Sciatic nerve (tissue), 2 donors: Measurements from ENCODE around the gene UBR4. TPM values are rescaled to one million over a fixed set of nuclear protein-coding genes. Genes with fewer than 3 reads are reported as not detected.
A peak's percentile ranks its signal among the peaks of the same experiment; 100 is the strongest.

ENCODE experiments used
- ATAC-seq: fragments of 200-7000 bp; cut with Tn5 transposase; one replicate; pipeline ENCODE4 v1.9.1; 2020; ENCODE audit warnings: mild to moderate bottlenecking, moderate library complexity
- DNase-seq: peaks from one replicate; pipeline ENCODE4 v3.0.0-alpha.2; 2020; ENCODE audit warnings: low spot score
- intact Hi-C: fragments of 100-400 bp; cut with DNase I; formaldehyde crosslinking; loops from one replicate; pipeline ENCODE4 v1.14.2; 2022
- total RNA-seq: library from RNA; stranded (reverse); fragmentation: NEBNext Ultra II Directional; extraction: Animal tissue kit (Norgen Biotek cat#: 25700); gene quantifications from one replicate; pipeline ENCODE4 v1.2.1, GENCODE V29; 2021
- donor health status: DM: no; HTN: no; CAD: no.
- donor health status: DM: no; HTN: no; CAD: no.

UBR4 gene
- total RNA-seq, 1 donor from 2014 or later = 161 TPM

DNA sequence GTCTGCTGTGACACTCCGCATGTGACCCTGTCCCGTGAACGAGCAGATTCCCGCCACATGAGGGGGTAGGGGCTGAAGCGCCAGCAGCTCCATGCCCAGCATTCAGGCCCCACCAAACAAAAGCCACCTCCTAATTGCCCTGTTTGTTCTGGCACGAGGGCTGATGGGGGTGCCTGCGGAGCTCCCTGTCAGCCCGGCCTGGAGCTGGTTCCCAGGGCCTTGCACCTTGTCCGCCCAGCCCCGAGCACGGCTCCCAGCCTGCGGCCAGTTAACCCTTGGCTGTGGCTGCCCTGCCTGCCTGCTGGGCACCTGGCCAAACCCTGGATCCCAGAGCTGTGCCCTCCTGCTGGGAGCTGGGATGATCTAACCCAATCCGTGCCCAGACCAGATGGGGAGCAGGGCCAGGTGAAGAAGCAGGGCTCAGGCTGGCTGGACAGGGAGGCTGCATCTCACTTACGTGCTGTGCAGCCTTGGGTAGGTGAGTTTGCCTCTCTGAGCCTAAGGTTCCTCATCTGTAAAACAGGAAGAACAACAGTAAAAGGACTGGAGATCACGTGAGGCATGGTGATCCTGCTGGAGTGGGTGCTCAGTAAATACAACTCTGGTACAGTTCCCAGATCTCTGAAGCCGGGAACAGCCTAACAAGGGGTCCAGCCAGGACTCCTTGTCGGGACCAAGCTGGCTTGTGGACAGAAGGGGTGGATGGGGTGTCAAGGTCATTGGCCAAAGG lies 142.7 kb downstream of the UBR4 start:
- DNase-seq = no peak
- intact Hi-C loops = no loop called here
- no peak for ATAC-seq

DNA sequence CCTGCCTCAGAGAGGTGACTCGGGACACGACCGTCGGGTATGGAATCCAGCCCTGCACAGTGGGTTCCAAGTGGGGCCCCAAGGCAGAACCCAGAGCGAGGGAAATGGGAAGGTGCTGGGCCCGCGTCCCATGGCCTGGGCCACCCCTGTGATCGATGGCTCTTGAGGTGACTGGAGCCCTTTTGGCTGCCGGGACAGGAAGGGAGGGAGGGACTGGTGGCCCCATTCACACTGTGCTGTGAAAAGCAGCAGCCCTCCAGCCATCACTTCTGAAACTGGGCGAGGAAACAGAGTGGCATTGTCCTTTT lies 143.2 kb downstream of the UBR4 start:
- no peak for DNase-seq
- peak; percentile 47 for ATAC-seq
- intact Hi-C loops = no loop called here

DNA sequence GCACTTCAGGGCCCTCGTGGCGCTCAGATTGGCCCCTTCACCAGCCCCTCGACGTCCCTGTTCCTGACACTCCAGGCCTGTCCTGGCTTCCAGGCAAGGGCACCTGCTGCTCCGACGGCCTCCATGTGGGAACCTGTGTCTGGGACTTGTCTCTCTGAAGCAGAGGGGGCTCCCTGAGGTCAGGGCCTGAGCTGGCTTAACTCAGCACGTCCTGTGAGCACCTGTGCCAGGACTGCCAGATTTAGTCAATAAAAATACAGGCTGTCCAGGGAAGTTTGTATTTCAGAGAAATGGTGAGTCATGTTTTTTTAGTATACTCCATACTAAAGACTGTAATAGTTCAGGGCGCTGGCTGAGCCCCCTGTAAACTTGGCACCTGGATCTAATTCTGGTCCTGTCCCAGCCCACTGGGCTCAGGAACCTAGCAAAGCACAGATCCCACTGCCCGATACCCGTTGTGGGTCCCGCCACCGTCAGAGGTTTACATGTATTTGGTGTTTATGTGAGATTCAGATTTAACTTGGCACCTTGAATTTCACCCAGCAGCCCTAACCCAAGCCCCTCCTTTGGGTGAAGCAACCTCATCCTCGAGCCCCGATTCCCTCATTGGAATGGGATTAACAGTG lies 143.7 kb downstream of the UBR4 start:
- no peak for DNase-seq
- ATAC-seq = no peak
- intact Hi-C loops = no loop called here

DNA sequence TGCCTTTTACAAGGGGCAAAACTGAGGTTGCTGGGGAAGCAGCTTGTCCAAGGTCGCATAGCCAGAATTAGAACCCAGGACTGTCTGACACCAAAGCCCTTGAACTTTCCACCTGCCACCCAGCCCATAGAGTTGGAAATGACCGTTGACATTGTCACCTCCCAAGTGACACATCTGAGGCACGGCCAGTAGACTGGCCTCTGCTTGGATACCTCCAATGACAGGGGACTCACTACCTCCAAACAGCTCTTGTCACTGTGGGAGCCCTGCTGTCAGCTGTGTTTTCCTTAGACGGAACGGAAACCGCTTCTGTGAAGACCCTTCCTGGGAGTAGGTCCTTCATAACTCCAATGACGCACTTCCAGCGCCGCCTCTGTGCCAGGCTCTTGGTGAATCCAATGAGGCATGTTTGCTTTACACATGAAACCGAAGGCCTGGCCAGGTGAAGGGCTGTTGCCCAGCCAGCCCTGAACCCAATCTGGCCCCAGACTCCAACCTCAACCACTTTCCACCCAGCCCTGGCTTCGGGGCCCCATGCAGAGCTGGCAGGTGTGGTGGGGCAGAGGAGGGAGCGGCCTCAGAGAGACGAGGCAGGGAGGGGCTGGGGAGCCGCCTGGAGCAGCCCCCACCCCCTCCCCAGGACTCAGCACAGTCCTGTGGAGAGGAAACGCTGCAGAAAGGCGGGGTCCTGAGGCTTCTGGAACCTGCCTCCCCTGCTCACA lies 144.4 kb downstream of the UBR4 start:
- intact Hi-C loops = no loop called here
- ATAC-seq (no peak), DNase-seq (no peak)

DNA sequence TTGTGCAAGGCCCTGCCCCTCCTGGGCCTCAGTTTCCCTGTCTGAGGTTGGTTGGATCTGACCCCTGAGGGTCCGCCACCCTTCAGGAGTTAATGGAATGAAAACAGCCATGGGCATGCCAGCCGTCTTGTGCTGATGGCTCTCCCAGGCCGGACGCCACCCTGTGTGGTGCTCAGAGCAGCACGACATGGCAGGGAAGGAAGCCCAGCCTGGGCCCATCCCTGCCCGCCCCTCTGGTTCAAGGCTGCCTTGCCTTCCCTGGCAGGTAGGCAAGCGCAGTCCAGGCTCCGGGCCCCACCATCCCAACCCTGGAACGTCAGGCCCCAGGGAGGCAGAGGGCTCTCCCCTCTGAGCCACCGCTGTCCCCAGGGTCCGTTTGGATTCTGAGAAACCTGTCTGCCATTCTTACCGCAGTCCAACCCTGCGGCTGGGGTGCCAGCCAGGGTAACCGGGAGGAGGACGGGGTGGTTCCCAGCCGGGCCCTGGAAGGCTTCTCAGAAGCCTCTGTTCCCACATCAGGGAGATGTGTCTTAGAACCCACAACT lies 145.1 kb downstream of the UBR4 start:
- ATAC-seq (no peak), DNase-seq (no peak)
- intact Hi-C loops = no loop called here

DNA sequence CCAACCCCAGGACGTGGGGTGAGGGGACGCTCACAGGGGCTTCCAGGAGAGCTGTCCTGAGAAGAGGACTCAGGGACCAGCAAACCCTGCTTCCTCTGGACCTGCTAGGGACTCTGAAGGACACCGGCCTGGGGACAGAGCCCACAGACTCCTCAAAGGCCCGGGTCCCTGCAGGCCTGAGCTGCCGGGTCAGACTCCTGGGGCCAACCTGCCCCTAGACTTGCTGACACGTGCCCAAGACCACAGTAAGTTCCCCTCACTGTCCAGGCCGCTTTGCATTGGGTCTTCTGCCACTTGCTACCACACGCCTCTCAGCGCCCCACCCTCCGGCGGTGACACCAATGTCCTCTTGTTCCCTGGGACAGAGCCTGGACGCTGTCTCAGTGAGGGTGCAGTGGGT lies 146.9 kb downstream of the UBR4 start:
- no peak for DNase-seq
- ATAC-seq = no peak
- intact Hi-C loops = no loop called here

DNA sequence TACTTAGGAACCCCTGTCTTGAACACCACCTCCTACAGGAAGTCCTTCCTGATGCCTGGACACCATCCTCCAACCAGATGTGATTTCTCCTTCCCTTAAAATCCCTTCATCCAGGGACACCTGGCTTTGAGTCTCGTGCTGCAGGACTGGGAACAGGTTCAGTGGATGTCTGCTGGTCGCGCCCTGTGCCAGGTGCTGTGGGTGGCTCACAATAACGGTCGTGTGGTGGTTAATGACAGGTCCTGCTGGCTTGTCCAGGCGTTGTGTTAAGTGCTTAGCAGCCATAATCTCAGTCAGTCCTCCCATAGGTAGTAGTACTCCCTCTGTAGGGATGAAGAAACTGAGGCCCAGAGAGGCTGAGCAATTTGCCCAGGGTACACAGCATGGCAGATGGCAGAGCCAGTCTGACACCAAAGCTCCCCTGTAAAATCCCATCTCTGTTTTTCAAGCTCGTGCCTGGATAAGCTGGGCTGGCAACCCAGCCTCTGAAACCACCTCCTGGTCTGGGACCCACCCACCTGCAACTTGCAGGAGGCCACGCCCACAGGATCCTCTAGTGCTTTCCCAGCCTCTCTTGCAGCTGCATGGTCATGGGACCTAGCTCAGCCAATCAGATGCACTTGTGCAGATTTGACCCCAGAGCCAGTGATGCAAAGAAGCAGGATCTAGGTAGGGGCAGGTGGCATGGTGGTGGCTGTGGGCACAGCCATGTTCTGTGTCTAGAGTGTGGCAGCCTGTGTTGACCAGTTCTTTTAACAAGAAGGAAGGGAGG lies 147.6 kb downstream of the UBR4 start:
- no peak for DNase-seq
- no peak for ATAC-seq
- intact Hi-C loops = no loop called here

DNA sequence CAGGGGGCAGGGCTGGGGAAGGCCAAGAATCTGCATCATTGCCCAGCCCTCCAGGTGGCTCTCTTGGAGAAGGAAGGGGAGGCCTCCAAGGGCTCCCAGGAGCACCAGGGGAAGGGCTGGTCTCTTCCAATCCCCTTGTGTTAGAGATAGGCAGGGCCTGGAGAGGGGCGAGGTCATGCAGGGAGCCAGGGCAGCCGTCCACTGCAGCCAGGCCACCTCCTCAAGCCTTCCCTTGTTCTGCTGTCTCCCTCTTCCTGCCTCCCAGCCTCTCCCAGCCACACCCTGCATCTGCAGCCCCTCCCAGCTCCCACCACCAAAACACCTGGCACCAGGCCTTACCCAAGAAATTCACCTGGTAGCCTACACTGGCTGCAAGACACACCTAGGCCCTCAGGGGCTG lies 148.3 kb downstream of the UBR4 start:
- DNase-seq (no peak), ATAC-seq (no peak)
- intact Hi-C loops = no loop called here

DNA sequence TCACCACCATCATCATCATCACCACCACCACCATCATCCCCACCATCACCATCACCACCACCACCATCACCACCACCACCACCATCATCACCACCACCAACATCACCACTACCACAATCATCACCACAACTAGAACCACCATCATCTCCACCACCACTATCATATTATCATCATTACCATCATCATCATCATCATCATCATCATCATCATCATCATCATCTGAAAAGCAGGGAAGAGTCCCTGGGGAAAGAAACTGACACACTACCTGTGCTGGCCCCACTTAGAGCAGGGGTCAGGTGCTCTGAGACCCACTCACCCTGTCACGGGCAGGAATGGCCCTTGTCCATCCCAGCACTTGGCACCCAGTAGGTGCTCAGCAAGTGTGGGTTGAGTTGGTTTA lies 148.7 kb downstream of the UBR4 start:
- intact Hi-C loops = no loop called here
- ATAC-seq (no peak), DNase-seq (no peak)

DNA sequence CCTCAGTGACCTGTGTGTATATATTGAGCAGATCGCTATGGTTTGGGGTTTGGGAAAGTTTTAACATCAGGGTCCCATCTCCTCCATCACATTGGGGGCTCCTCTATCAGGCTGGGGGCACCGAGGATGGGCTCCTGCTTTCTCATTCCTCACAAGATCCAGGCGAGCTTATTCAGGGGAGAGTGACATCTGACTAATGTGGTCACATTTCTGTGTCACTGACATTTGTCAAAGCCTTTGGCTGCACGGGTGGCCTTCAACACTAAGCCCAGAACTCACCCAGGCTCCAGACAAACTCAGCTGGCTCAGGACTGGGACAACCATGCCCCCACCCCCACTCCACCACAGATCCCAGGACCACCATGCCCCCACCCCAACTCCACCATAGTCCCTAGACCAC lies 150.3 kb downstream of the UBR4 start:
- no peak for DNase-seq
- intact Hi-C loops = loop anchor here (5.0 kb wide), 1 partner anchor 447 kb away; no protein-coding TSS in a partner anchor
- ATAC-seq = no peak

DNA sequence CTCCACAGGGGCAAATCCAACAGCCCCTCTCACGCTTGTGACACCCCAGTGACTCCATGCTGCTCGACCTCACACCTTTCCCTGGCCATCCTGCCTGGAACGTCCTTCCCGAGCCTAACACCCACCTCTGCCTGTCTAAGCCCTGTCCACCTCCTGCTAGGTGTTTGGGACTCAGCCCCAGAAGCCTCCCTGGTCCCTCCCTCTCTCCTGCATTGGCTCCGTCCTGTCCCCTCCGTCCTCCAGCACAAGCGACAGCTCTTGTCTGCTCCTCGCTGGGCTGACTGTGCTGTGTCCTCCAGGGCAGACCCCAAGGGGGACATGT lies 151.6 kb downstream of the UBR4 start:
- DNase-seq (no peak), ATAC-seq (no peak)
- intact Hi-C loops = loop anchor here (5.0 kb wide), 1 partner anchor 446 kb away; no protein-coding TSS in a partner anchor

DNA sequence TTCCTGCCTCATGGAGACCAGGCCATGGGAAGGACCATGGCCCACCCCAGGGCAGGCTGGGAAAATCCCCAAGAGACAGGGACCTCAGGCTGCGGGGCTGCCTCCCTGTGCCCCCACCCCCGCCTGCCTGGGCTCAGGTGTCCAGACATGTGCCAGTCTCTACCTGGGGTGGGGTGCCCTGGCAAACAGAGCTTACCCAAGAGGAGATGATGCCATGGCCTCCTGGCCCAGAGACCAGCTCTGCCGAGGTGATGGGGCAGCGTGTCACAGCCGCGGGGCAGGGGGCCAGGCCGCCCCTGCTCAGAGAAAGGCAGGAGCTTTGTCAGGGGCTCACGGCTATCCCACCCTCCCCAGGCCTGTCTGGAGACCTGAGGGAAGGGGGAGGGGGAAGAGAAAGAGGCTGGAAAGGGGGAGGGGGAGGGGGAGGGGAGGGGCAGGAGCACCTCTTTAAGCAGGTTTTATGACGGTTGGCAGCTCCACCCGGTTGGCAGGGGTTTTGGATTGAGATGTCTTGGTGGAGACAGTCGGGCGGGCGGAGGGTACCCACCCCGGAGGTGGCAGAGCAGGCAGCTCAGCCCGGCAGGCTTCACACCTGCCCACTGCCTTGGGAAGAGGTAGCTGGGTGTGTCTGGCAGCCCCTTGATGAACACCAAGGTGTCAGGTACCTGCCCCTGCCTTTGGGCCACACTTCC lies 152.1 kb downstream of the UBR4 start:
- intact Hi-C loops = loop anchor here (5.0 kb wide), 1 partner anchor 446 kb away; no protein-coding TSS in a partner anchor
- no peak for DNase-seq
- ATAC-seq = no peak

DNA sequence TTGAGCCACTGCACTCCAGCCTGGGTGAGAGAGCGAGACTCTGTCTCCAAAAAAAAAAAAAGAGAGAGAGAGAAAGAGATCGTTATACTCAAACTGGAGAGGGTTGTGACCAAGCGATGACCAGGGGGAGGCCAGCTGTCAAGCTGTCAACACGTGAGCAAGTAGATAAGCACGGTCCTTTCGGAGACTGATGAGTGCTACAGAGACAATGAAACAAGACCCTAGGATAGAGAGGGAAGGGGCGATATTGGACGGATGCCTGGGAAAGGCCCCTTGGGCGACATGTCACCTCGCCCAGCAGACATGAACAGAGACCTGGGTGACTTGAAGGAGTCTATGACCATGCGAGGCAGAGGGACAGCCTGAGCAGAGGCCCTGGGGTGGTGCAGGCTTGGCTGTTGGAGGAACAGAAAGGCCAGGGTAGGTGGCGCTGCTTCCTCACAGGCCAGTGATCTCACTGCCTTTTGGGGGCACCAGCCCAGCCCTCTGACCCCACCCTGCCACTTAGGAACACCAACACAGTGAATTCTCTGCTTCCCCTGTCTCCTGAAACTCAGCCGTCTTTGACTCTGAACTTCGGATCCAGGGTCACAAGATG lies 152.8 kb downstream of the UBR4 start:
- intact Hi-C loops = loop anchor here (5.0 kb wide), 1 partner anchor 445 kb away; no protein-coding TSS in a partner anchor
- ATAC-seq (no peak), DNase-seq (no peak)

DNA sequence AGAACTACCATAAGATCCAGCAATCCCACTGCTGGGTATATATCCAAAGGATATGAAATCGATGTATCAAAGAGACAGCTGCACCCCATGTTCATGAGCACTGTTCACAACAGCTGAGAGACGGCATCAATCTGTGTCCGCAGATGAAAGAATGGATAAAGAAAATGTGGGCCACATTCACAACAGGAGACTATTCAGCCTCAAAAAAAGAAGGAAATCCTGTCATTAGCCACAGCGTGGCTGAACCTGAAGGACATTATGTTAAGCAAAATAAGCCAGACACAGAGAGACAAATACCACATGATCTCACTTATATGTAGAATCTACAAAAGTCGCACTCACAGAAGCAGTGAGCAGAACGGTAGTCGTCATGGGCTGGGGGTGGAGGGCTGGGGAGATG lies 154.4 kb downstream of the UBR4 start:
- ATAC-seq = no peak
- intact Hi-C loops = loop anchor here (5.0 kb wide), 1 partner anchor 443 kb away; no protein-coding TSS in a partner anchor
- no peak for DNase-seq

DNA sequence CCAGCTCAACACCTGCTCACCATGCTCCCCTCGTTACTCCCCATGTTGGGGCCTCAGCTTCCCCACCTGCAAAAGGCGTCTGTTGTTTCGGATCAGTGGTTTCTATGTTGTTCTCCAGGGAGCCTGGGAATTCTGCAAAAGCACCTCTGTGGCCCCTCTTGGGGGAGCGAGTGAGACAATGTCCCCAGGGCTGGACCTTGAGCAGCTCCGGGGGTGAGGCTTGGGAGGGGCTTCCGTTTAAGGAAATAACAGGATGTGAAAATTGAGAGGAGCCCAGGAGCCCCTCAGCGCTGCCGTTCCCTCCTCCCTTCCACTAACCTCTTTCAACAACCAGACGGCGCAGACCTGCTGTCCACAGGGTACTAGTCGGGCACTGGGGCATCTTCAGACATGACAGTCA lies 155.1 kb downstream of the UBR4 start:
- intact Hi-C loops = loop anchor here (5.0 kb wide), 1 partner anchor 443 kb away; no protein-coding TSS in a partner anchor
- ATAC-seq (no peak), DNase-seq (no peak)

DNA sequence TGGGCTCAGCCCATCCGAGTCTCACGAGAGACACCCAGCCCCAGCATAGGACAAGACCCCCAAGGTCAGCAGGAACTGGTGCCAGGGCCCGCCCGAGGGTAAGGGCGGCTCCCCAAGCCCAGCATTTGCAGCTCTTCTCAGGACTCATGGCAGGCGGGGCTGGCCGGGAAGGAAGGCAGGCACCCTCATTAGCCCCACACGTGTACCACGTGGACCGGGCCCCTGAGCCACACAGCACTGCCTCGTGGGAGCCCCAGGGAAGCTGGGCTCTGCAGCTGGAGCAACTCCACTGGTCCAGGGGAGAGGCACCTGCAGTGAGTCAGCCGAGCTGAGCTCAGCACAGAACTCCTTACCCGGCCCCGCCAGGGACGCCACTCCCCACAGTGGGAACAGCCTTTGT lies 155.8 kb downstream of the UBR4 start:
- intact Hi-C loops = no loop called here
- ATAC-seq = no peak
- DNase-seq = no peak

DNA sequence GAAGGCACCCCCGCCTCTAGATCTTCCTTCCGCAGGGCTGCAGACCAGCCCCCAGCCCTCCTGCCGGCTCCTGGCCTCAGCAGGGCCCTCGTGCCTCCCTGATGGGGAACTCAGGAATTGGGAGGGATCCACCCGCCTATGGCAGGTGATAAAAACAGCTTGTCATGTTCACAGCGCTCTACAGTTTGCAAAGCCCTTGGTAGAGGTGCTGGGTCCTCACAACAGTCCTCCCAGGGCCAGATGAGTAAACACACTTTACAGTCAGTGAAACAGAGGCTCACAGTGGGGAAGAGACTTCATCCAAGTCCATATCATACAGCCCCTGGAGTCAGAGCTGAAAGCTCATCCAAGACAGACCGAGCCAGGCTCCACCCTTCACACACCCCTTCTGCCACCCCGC lies 156.6 kb downstream of the UBR4 start:
- ATAC-seq (no peak), DNase-seq (no peak)
- intact Hi-C loops = no loop called here

DNA sequence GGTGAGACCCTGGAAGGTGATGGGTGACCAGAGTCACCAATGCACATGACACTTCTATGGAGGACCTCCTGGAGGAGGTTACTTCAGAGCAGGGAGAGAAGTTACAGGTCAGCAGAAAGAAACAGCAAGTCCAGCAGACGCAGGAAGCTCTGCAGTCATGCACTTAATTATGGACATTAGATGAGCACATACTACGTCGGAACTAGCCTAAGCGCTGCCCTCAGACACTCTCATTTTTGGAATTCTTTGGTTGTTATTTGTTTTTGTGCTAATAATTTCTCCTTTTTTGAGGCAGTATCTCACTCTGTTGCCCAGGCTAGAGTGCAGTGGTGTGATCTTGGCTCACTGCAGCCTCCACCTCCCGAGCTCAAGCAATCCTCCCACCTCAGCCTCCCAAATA lies 160.3 kb downstream of the UBR4 start:
- ATAC-seq = no peak
- no peak for DNase-seq
- intact Hi-C loops = no loop called here
